NCI-H1436 (cell line): ENCODE measurements around the gene MC1R.

Experiments
- DNase-seq: peaks from one replicate; lab custom pipeline; 2025; lab: John Stamatoyannopoulos, UW

MC1R gene

DNA sequence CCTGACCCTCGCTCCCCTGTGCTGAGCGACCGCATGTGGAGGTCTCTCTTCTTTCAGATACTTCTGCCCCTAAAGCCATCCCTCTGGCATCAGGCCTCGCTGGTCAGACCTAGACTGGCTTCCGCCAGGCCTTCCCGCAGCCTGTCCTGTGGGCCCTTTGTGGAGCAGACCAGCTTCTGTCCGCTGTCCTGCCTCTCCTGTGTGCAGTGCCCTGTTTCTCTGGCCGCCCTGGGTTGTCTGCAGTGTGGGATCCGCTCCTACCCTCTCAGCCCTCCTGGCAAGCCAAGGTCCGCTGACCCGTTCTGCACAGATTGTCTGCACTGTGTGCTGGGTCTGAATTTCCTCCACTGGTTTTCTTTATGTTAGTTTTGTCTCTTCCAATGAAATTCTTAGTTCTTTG lies 21.5 kb upstream of the MC1R start:
- no peak for DNase-seq

GRCh38 chr16:89898201-89898967 lies 20.3 kb upstream of the MC1R start:
- DNase-seq, result no peak

- no peak for DNase-seq
Observed at GRCh38 chr16:89899879-89900481, 18.7 kb upstream of the MC1R start.

DNA sequence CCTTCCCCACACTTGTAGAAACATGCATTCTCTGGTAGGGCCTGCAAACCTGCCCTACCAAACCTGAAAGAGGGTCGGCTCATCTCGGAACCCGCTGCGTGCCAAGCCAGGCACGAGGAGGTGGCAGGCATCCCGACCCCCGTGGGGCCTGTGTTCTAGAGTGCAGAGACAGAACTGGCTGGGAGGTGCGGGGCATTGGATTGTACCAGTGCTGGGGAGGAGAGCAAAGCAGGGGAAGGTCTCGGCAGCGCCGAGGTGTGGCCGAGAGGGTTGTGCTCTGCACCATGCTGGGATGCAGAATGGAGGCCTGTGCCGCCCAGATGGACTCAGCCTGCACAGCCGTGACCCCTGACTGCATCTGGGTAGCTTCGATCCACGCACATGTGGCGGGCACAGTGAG lies 17.8 kb upstream of the MC1R start:
- DNase-seq, result no peak

- no peak for DNase-seq
Observed at GRCh38 chr16:89902980-89903379, 15.7 kb upstream of the MC1R start.

- no peak for DNase-seq
Observed at GRCh38 chr16:89903908-89904515, 14.7 kb upstream of the MC1R start.

GRCh38 chr16:89904606-89905510 lies 13.8 kb upstream of the MC1R start:
- DNase-seq, result no peak

- DNase-seq, result no peak
Observed at GRCh38 chr16:89905511-89906139, 13.0 kb upstream of the MC1R start.

DNA sequence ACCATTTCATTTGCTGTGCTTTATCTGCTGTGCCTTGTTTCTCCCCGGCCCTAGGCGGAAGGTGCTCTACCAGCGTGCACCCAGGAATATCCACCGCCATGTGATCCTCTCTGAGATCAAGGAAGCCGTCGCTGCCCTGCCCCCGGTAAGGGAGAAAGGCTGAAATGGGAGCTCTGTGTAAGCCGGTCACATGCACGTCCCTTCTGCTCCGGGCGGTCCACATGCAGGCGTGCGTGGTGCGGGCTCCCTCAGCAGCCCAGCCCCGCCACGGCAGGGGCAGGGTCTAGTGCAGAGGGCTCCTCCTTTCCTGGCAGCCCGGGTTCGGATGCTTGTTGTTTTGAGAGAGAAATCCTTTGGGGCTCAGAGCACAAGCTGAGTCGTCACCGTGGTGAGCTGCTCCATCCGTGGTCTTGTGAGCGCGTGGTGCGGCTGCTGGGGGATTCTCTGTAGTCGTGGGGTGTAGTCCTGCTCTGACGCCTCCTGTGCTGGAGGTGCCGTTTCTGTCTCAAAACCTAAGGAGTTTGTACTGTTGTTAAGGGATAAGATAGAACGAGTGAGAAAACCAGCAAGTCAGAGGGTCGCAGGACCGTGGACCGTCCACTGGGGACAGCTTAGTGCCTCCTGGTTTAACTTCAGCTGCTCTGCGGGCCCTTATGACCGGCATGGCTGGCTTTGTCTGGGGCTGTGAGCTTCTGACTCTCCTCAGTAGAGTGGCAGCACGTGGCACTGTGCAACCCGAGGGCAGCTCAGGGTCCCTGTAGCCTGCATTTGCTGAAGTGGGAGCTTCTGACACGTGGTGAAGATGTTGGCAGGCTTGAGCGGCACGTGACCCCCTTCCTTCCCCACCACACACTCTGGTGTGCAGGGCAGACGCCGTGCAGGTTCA lies 12.3 kb upstream of the MC1R start:
- no peak for DNase-seq

GRCh38 chr16:89907055-89907814 lies 11.4 kb upstream of the MC1R start:
- no peak for DNase-seq

DNA sequence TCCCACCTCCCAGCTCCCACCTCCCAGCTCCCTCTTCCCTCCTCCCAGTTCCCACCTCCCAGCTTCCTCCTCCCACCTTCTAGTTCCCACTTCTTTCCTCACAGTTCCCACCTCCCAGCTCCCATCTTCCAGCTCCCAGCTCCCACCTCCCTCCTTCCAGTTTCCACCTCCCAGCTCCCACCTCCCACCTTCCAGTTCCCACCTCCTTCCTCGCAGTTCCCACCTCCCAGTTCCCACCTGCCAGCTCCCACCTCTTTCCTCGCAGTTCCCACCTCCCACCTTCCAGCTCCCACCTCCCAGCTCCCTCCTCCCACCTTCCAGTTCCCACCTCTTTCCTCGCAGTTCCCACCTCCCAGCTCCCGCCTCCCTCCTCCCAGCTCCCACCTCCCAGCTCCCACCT lies 10.4 kb upstream of the MC1R start:
- DNase-seq, result no peak

DNA sequence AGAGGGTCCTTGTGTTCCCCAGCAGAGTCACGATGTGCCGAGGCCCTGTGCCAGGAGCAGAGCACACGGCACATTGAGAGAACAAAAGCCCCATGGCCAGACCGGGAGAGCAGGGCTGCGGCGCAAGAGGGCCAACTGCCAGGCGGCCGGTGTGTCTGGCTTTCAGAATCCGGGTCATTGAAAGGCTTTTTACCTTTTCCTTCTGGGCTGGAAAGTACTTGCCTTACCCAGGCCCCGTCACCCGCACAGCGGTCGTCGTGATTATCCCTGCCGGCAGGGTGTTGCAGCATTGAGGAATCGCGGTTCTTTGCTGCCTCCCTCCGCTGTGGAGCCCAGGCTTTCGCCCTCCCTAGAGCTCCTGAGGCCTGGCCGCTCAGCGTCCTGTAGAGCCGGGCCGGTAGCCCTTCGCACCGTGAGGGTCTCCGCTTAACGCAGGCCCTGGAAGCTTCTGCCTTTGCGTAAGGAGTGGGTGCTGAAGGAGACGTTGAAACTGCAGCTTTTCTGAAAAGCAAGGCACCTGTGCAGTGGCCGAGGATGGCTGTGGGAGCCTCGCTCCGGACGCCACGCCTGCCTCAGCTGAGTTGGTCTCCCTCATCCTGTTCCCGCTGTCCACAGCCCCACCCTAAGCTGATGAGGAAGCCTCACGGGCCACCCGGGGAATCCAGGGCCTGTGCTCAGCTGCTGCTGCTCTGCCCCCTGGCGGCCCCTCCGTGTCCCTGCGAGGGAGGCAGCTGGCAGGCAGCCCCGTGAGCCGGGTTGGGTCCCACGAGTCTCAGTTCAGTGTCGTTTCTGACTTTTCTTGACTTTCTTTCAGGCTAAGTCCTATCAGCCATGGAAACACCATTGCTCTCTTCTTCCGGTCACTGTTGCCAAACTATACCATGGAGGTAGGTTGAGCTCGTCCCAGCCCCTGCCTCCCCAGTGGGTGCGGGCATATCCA lies 8.6 kb upstream of the MC1R start:
- DNase-seq, result peak; percentile 85

DNA sequence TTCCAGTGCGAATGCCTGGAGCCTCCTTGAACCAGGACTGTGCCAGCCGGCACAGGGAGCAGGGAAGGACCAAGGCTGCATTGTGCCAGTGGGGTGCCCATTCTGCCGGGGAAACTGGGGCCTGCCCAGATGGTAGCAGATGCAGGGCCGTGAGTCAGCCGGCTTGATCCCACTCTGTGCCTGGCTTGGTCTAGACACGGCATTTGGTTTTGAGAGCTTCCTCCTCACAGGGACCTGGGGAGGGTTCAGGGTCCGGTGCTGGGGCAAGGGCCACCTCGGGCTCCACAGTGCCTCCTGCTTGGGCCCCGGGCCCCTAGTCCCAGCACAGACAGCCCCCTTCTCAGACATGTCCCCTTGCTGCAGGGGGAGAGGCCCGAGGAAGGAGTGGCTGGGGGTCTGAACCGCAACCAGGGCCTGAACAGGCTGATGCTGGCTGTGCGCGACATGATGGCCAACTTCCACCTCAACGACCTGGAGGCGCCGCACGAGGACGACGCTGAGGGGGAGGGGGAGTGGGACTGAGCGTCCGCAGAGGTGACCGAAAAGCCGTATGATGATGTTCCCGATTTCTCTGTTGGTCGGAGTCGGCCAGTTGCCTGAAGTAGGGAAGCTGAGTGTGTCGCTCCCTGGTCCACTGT lies 7.8 kb upstream of the MC1R start:
- no peak for DNase-seq

GRCh38 chr16:89911375-89911774 lies 7.3 kb upstream of the MC1R start:
- no peak for DNase-seq

GRCh38 chr16:89912143-89912542 lies 6.5 kb upstream of the MC1R start:
- DNase-seq, result no peak

DNA sequence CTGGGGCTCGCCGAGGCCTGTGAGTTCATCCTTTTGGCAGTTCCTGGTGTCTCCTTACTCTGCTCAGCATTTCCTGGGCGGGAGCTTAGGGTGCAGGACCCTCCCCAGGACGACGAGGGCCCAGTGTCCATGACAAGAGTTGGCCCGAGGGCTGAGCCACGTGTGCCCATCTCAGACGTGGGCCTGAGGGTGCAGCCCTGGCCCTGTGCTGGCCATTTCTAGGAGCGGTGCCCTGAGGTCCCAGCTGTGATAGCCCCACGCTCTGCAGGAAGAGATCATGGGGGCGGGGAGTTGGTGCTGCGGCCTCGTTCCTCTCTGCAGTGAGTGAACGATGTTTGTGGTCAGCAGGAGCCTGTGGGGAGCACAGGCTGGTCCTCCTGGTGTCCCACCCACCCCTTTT lies 6.0 kb upstream of the MC1R start:
- no peak for DNase-seq

DNA sequence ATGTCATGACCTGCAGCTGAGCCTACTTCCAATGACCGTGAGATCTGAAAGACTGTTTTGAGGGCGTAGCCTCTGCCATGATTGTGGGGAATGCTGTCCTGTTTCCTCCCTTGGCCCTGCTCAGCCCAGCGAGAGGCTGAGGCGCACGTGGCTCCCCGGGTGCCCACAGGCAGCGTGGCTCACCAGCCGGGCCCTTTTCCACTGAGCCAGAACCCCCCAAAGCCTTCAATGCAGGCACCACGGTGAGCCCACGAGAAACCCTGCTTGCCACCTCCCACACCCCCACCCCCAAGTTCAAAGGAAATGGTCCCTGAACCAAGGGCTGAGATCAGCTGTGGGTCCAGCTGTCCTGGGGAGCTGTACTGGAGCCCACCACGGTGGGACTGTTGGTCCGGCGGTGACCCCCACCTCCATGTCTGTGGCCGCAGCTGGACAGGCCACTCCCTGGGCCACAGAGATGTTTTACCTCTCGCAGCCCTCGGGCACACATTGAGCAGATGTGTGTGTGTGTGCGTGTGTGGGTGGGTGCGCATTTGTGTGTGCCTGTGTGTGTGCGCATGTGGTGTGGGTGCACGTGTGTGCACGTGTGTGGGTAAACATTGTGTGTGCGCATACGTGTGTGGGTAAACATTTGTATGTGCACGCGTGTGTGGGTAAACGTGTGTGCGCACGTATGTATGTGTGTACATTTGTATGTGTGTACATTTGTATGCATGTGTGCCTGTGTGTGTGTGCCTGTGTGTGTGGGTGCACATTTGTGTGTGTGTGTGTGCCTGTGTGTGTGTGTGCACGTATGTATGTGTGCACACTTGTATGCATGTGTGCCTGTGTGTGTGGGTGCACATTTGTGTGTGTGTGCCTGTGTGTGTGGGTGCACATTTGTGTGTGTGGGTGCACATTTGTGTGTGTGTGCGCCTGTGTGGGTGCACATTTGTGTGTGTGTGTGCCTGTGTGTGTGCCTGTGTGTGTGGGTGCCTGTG lies 5.0 kb upstream of the MC1R start:
- no peak for DNase-seq
